GM19025 (cell line): ENCODE data around the gene CPPED1.

Experiments
- ATAC-seq: cut with Tn5 transposase; IDR thresholded peaks from one replicate; pipeline ENCODE4 v1.9.1; 2021; ENCODE audit warnings: mild to moderate bottlenecking, low read depth, moderate library complexity; ENCODE audit not compliant: unreplicated experiment

Gene CPPED1

GRCh38 chr16:12742741-12743140 lies 60.9 kb downstream of the CPPED1 start:
- no peak for ATAC-seq

GRCh38 chr16:12740986-12741610 lies 62.6 kb downstream of the CPPED1 start:
- no peak for ATAC-seq

- no peak for ATAC-seq
These were observed 63.9 kb downstream of the CPPED1 start for GRCh38 chr16:12739738-12740137.

- ATAC-seq = no peak
These were observed 66.1 kb downstream of the CPPED1 start for GRCh38 chr16:12737563-12737962.

- ATAC-seq = no peak
These were observed 67.9 kb downstream of the CPPED1 start for GRCh38 chr16:12735805-12736204.

GRCh38 chr16:12732600-12732999 lies 71.1 kb downstream of the CPPED1 start:
- ATAC-seq = no peak

- no peak for ATAC-seq
These were observed 74.2 kb downstream of the CPPED1 start for GRCh38 chr16:12729448-12729847.

- ATAC-seq = no peak
These were observed 75.2 kb downstream of the CPPED1 start for GRCh38 chr16:12728469-12728868.

- no peak for ATAC-seq
These were observed 79.5 kb downstream of the CPPED1 start for GRCh38 chr16:12724226-12724625.

- no peak for ATAC-seq
These were observed 80.0 kb downstream of the CPPED1 start for GRCh38 chr16:12723681-12724080.

GRCh38 chr16:12721841-12722421 lies 81.8 kb downstream of the CPPED1 start:
- no peak for ATAC-seq

- ATAC-seq = no peak
These were observed 83.7 kb downstream of the CPPED1 start for GRCh38 chr16:12719972-12720371.

GRCh38 chr16:12716658-12717057 lies 87.0 kb downstream of the CPPED1 start:
- ATAC-seq = no peak

- ATAC-seq = no peak
These were observed 93.9 kb downstream of the CPPED1 start for GRCh38 chr16:12709807-12710206.

GRCh38 chr16:12708266-12708665 lies 95.4 kb downstream of the CPPED1 start:
- no peak for ATAC-seq

- ATAC-seq = no peak
These were observed 97.1 kb downstream of the CPPED1 start for GRCh38 chr16:12706628-12707027.

- no peak for ATAC-seq
These were observed 99.1 kb downstream of the CPPED1 start for GRCh38 chr16:12704492-12705111.

- ATAC-seq = no peak
These were observed 99.8 kb downstream of the CPPED1 start for GRCh38 chr16:12703935-12704334.

GRCh38 chr16:12700161-12700560 lies 103.5 kb downstream of the CPPED1 start:
- ATAC-seq = no peak

GRCh38 chr16:12699161-12699560 lies 104.5 kb downstream of the CPPED1 start:
- no peak for ATAC-seq

GRCh38 chr16:12697437-12697836 lies 106.2 kb downstream of the CPPED1 start:
- ATAC-seq = no peak

- ATAC-seq = no peak
These were observed 108.2 kb downstream of the CPPED1 start for GRCh38 chr16:12695454-12695853.
